NCI-H146 treated with DMSO at 0.1 percent for 48 hours (cell line): ENCODE data around the gene LRRC7.

Source experiments
- DNase-seq: peaks from one replicate; lab custom pipeline; 2025; ENCODE audit not compliant: unreplicated experiment; lab: John Stamatoyannopoulos, UW

LRRC7 gene

GRCh38 chr1:69567652-69568420 lies at the start of gene LRRC7:
TSS of gene LRRC7 (plus strand) at chr1:69567922. CDS start at chr1:69568640, 718 bp downstream.
- DNase-seq: no peak

GRCh38 chr1:69519006-69519405 lies 48.7 kb upstream of the LRRC7 start:
- no peak for DNase-seq

GRCh38 chr1:69520326-69520725 lies 47.4 kb upstream of the LRRC7 start:
- no peak for DNase-seq

GRCh38 chr1:69523032-69523431 lies 44.7 kb upstream of the LRRC7 start:
- no peak for DNase-seq

GRCh38 chr1:69523461-69523860 lies 44.3 kb upstream of the LRRC7 start:
- no peak for DNase-seq

- no peak for DNase-seq
Measured at GRCh38 chr1:69524015-69524414, 43.7 kb upstream of the LRRC7 start.

GRCh38 chr1:69527273-69527672 lies 40.4 kb upstream of the LRRC7 start:
- no peak for DNase-seq

GRCh38 chr1:69528376-69528775 lies 39.3 kb upstream of the LRRC7 start:
- DNase-seq: no peak

GRCh38 chr1:69533343-69533742 lies 34.4 kb upstream of the LRRC7 start:
- DNase-seq: no peak

GRCh38 chr1:69534829-69535228 lies 32.9 kb upstream of the LRRC7 start:
- DNase-seq: no peak

GRCh38 chr1:69535490-69535889 lies 32.2 kb upstream of the LRRC7 start:
- DNase-seq: no peak

- no peak for DNase-seq
Measured at GRCh38 chr1:69540052-69540451, 27.7 kb upstream of the LRRC7 start.

GRCh38 chr1:69551476-69552324 lies 16.0 kb upstream of the LRRC7 start:
- peak; percentile 11 for DNase-seq

- no peak for DNase-seq
Measured at GRCh38 chr1:69553726-69554125, 14.0 kb upstream of the LRRC7 start.

- DNase-seq: no peak
Measured at GRCh38 chr1:69568421-69569174, 876 bp downstream of the LRRC7 start.

GRCh38 chr1:69569175-69569541 lies 1.4 kb downstream of the LRRC7 start:
- DNase-seq: no peak

- no peak for DNase-seq
Measured at GRCh38 chr1:69569576-69570328, 2.0 kb downstream of the LRRC7 start.

GRCh38 chr1:69570356-69570755 lies 2.6 kb downstream of the LRRC7 start:
- no peak for DNase-seq

- no peak for DNase-seq
Measured at GRCh38 chr1:69572921-69573320, 5.2 kb downstream of the LRRC7 start.

- DNase-seq: no peak
Measured at GRCh38 chr1:69573911-69574310, 6.2 kb downstream of the LRRC7 start.

- DNase-seq: no peak
Measured at GRCh38 chr1:69585666-69586065, 17.9 kb downstream of the LRRC7 start.
